GM12878 (cell line): ENCODE results near the gene HOXA2.

ENCODE experiments used
- BMI1 ChIP-seq: fragments of 450-650 bp; IDR thresholded peaks from 2 replicates; pipeline ENCODE4 v1.6.1; 2016; ENCODE audit warnings: mild to moderate bottlenecking, moderate library complexity, borderline replicate concordance
- CBFB ChIP-seq: IDR thresholded peaks from 2 replicates; pipeline ENCODE4 v1.6.1; 2016; ENCODE audit warnings: antibody characterized with exemption, low read depth
- CTCF ChIP-seq, 3 experiments: IDR thresholded peaks in 2 of 3; conservative IDR thresholded peaks in 1 of 3; 2 replicates each; pipeline ENCODE4 v1.5.1; 2011; ENCODE audit warnings: low read depth in 3 of 3, low read length in 3 of 3, mild to moderate bottlenecking in 3 of 3, control low read depth in 2 of 3, moderate library complexity in 2 of 3, inconsistent platforms in 1 of 3, mixed read lengths in 1 of 3; ENCODE audit not compliant: control insufficient read depth in 2 of 3, insufficient read depth in 1 of 3; ENCODE audit errors: extremely low read depth in 1 of 3
- MTA3 ChIP-seq: IDR thresholded peaks from 2 replicates; pipeline ENCODE4 v1.6.1; 2012; ENCODE audit warnings: low read length, inconsistent platforms, borderline replicate concordance
- REST ChIP-seq: IDR thresholded peaks from 2 replicates; pipeline ENCODE4 v1.6.1; 2012; ENCODE audit warnings: mild to moderate bottlenecking, low read depth, low read length
- SIN3A ChIP-seq: IDR thresholded peaks from 2 replicates; pipeline ENCODE4 v1.6.1; 2012; ENCODE audit warnings: low read depth, low read length, improper control_type of control experiment

- no peak for TF ChIP-seq MTA3
- no peak for TF ChIP-seq BMI1
- no peak for TF ChIP-seq CTCF (IDR thresholded peaks at IDR 0.05 in 2 of 3, conservative IDR thresholded peaks at IDR 0.05 in 1 of 3; ENCODE audit: control insufficient read depth in 2 of 3, extremely low read depth in 1 of 3, insufficient read depth in 1 of 3, low read depth in 3 of 3, low read length in 3 of 3)
- no peak for TF ChIP-seq REST
- no peak for TF ChIP-seq CBFB
- TF ChIP-seq SIN3A, result no peak
Observed at GRCh38 chr7:27114881-27115220, 12.4 kb upstream of the HOXA2 start.
